Ascending aorta (tissue), 2 donors: ENCODE data around the gene PIEZO2. TPM values are rescaled to one million over a fixed set of nuclear protein-coding genes. Genes with fewer than 3 reads are reported as not detected.

Experiments used
- DNase-seq, 2 donors: peaks; one replicate each; pipeline ENCODE4 v3.0.0-alpha.2; 2019; ENCODE audit warnings: low spot score in 2 of 2
- H3K27ac ChIP-seq, 2 donors: fragments of 200-600 bp; sonication (generic); one replicate each; pipeline ENCODE4 v1.5.1; 2016 to 2017; ENCODE audit warnings: mild to moderate bottlenecking in 1 of 2
- H3K27me3 ChIP-seq: fragments of 200-600 bp; sonication (generic); one replicate; pipeline ENCODE4 v1.5.1; 2017
- H3K36me3 ChIP-seq, 2 donors: fragments of 200-600 bp; sonication (generic); one replicate each; pipeline ENCODE4 v1.5.1; 2016
- H3K4me1 ChIP-seq, 2 donors: fragments of 200-600 bp; sonication (generic); one replicate each; pipeline ENCODE4 v1.5.1; 2016 to 2017; ENCODE audit warnings: mild to moderate bottlenecking in 1 of 2
- H3K4me3 ChIP-seq, 2 donors: fragments of 200-600 bp; sonication (generic); one replicate each; pipeline ENCODE4 v1.5.1; 2016 to 2017; ENCODE audit warnings: mild to moderate bottlenecking in 1 of 2
- H3K9me3 ChIP-seq, 2 donors: fragments of 200-600 bp; sonication (generic); one replicate each; pipeline ENCODE4 v1.5.1; 2016
- intact Hi-C: fragments of 100-400 bp; cut with DNase I; formaldehyde crosslinking; loops from one replicate; pipeline ENCODE4 v1.15.1; 2023
- total RNA-seq: library from RNA; depleted of rRNA; stranded (reverse); fragments of >200 nt; gene quantifications from one replicate; pipeline ENCODE4 v1.1.0, GENCODE V29; 2016
- TF ChIP-seq, protein P1 (sequence below), 3 experiments: fragments of 200-600 bp in 2 of 3; fragments of 450-650 bp in 1 of 3; sonication (generic) in 2 of 3; IDR thresholded peaks; one replicate each; pipeline ENCODE4 v1.5.1; 2016 to 2019; ENCODE audit warnings: antibody characterized with exemption in 3 of 3, mild to moderate bottlenecking in 1 of 3, moderate library complexity in 1 of 3

Gene PIEZO2
- total RNA-seq, 1 donor from 2014 or later = 3.1 TPM

DNA sequence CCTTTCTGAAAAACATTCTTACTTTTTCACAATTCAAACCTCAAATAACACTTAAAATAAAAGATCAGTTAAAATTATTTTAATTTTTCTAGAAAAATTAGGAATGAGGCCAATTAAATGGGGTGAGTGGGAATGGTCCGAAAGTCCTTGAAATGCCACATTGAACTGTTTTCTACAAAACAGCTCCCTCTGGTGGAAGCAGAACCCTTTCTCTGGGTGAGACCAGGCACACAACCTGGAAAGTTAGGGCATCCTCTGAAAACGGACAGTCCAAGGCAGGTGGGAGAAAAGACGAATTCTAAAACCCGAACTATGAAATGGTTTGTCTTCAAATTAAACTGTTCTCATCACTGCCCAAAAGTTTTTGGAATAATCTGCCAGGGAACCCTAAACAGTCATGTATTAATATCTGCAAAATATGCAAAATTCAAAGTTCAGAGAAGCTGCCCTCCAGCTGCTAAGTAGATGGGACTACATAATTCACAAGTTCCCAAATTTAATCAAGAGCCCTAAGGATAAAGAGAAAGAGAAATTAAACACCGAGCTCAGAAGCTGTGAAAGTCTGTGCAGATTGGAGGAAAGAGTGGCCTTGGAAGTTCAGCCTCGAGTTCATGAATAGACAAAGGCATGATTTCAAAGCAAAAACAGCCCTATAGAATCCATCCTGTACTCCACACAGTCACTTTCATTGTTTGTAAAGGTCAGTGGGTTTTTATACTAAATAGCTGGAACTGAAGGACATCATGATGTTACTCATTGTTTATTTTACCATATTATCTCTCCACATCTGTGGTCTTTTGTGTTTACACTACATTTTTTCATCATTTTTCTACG, 108.3 kb downstream of the PIEZO2 start:
- no peak for DNase-seq
- TF ChIP-seq, protein P1, sequence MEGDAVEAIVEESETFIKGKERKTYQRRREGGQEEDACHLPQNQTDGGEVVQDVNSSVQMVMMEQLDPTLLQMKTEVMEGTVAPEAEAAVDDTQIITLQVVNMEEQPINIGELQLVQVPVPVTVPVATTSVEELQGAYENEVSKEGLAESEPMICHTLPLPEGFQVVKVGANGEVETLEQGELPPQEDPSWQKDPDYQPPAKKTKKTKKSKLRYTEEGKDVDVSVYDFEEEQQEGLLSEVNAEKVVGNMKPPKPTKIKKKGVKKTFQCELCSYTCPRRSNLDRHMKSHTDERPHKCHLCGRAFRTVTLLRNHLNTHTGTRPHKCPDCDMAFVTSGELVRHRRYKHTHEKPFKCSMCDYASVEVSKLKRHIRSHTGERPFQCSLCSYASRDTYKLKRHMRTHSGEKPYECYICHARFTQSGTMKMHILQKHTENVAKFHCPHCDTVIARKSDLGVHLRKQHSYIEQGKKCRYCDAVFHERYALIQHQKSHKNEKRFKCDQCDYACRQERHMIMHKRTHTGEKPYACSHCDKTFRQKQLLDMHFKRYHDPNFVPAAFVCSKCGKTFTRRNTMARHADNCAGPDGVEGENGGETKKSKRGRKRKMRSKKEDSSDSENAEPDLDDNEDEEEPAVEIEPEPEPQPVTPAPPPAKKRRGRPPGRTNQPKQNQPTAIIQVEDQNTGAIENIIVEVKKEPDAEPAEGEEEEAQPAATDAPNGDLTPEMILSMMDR (IDR thresholded peaks at IDR 0.05) = peak; percentile 34 to 69 (median 58)
- no peaks in the 10 kb centered on the region for H3K27me3 ChIP-seq
- no peaks in the 10 kb centered on the region for H3K9me3 ChIP-seq
- H3K4me3 ChIP-seq = no peak overlapping the region
- H3K4me1 ChIP-seq = no peaks in the 10 kb centered on the region
- intact Hi-C loops = loop anchor here (2.0 kb wide), 1 partner anchor 190 kb away; no protein-coding TSS in a partner anchor
- H3K27ac ChIP-seq = no peak overlapping the region
- no peaks in the 10 kb centered on the region for H3K36me3 ChIP-seq

DNA sequence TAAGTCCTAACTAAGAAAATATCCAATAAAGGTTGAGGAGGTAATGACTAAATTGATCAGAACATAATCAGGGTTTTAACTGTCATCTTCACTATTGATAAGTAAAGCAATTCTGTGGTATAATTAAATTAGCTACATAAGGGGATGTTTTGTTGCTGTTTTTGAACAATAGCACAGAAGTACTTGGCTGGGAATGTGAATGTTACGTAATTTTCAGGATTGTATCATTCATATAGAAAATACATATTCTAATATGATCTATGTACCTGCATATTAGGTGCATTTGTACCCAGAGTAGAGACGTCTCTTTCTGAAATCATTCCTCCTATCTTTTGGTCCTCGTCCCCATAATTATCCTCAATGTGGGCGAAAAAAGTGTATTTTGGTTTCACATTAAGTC, 109.0 kb downstream of the PIEZO2 start:
- DNase-seq = no peak
- H3K4me1 ChIP-seq = no peaks in the 10 kb centered on the region
- H3K9me3 ChIP-seq = no peaks in the 10 kb centered on the region
- H3K27ac ChIP-seq = no peak overlapping the region
- H3K4me3 ChIP-seq = no peak overlapping the region
- H3K27me3 ChIP-seq = no peaks in the 10 kb centered on the region
- TF ChIP-seq, protein P1 (IDR thresholded peaks at IDR 0.05) = no peak
- no peaks in the 10 kb centered on the region for H3K36me3 ChIP-seq
- intact Hi-C loops = loop anchor here (2.0 kb wide), 1 partner anchor 190 kb away; no protein-coding TSS in a partner anchor

DNA sequence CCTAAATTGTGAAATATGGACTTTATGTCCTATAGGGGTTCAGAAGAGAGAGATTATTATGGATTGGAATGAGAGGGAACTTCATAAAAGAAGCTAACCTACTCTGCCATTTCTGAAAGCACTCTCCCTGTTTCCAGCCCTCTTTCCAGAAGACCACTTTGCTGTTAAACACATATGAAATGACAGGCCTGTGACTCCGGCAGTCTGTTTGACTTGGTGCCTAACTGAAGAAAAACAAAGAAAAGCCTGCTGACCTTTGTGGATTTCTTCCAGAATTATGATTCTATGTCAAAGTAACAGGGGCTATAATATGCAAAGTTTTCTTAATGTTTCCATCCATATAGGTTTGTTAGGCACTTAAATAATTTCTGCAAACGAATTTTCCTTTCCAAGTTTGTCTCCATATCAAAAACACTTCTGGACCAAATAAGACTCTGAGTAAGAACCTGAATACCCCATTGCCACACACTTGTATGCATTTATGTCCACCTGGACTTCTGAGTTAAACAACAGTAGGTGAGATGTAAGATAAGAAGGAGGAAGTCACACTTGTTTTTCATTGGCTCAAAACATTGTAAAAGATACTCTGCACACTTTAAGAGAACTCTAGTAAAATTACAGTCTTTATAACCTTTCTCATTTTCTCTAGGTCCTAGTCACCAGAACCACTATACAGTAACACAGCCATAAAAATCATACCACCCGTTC, 111.7 kb downstream of the PIEZO2 start:
- intact Hi-C loops = no loop called here
- TF ChIP-seq, protein P1 (IDR thresholded peaks at IDR 0.05) = no peak
- H3K4me3 ChIP-seq = no peak overlapping the region

DNA sequence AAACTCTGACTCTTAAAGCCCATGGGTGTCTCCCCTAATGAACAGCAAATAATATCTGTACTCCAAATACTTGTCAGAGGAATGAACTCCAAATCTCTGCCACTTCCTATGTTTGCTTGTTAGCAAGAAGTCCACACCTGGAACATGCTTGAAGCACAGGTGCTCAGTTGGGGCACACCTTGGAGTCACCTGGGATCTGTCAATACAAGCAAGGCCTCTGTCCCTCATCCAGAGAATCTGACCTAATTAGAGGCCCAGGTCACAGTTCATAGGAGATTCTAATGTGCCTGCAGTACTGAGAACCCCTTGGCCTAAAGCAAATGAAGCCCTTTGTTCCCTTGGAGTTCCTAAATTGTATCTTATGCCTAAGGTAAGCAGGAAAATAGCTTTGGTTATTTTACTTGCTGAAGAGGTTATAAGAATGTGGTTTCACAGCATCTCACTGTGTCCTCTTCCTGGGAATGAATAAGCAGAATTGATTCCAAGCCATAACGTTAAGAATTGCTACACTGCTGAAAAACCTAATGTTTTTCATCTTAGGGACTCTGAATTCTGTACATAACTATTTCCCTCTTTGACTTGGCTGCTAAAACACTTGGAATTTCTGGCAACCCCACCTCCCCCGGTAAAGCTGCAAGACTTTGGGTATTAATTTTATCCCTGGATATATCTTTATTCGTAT, 113.4 kb downstream of the PIEZO2 start:
- TF ChIP-seq, protein P1 (IDR thresholded peaks at IDR 0.05) = no peak
- no peaks in the 10 kb centered on the region for H3K9me3 ChIP-seq
- no peaks in the 10 kb centered on the region for H3K4me1 ChIP-seq
- intact Hi-C loops = no loop called here
- H3K4me3 ChIP-seq = no peak overlapping the region
- no peaks in the 10 kb centered on the region for H3K27me3 ChIP-seq
- no peak overlapping the region for H3K27ac ChIP-seq
- no peaks in the 10 kb centered on the region for H3K36me3 ChIP-seq
- DNase-seq = no peak

More for the DNA sequence above, 111.7 kb downstream of the PIEZO2 start:
- DNase-seq = no peak
- H3K27me3 ChIP-seq = no peaks in the 10 kb centered on the region
- no peak overlapping the region for H3K27ac ChIP-seq
- H3K9me3 ChIP-seq = no peaks in the 10 kb centered on the region
- H3K4me1 ChIP-seq = no peaks in the 10 kb centered on the region
- no peaks in the 10 kb centered on the region for H3K36me3 ChIP-seq

DNA sequence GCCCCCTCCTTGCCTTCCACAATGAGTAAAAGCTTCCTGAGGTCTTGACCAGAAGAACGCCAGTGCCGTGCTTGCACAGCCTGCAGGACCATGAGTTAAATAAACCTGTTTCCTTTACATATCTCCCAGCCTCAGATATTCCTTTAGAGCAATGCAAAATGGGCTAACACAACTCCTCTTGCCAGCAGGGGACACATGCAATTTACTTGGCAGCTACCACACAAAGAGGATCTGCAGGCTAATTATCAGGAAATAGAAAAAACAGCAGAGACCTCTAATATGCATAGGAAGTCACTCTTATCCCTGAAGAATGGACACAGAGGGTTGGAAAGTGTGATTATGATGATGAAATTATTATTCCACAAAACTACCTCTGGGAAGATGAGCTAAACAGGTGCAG, 114.0 kb downstream of the PIEZO2 start:
- DNase-seq = no peak
- Histone ChIP-seq H3K4me3 (no peak overlapping the region), H3K9me3 (no peaks in the 10 kb centered on the region), H3K36me3 (no peaks in the 10 kb centered on the region), H3K4me1 (no peaks in the 10 kb centered on the region), H3K27me3 (no peaks in the 10 kb centered on the region), H3K27ac (no peak overlapping the region)
- TF ChIP-seq, protein P1 (IDR thresholded peaks at IDR 0.05) = no peak
- intact Hi-C loops = no loop called here
